HG03469 (cell line): Measurements from ENCODE around the gene SHFL.

Experiments
- ATAC-seq: cut with Tn5 transposase; IDR thresholded peaks from one replicate; pipeline ENCODE4 v1.9.1; 2021; ENCODE audit warnings: mild to moderate bottlenecking, moderate library complexity, moderate number of reproducible peaks; ENCODE audit not compliant: unreplicated experiment

SHFL gene

GRCh38 chr19:10126213-10126639, 40.1 kb downstream of the SHFL start:
- ATAC-seq = no peak

GRCh38 chr19:10132905-10133304, 46.8 kb downstream of the SHFL start:
- no peak for ATAC-seq

- no peak for ATAC-seq
These were observed 47.5 kb downstream of the SHFL start for GRCh38 chr19:10133596-10133995.

GRCh38 chr19:10134040-10134439, 47.9 kb downstream of the SHFL start:
- no peak for ATAC-seq

GRCh38 chr19:10135551-10136334, 49.6 kb downstream of the SHFL start:
- no peak for ATAC-seq

- ATAC-seq = no peak
These were observed 50.8 kb downstream of the SHFL start for GRCh38 chr19:10136936-10137335.

- no peak for ATAC-seq
These were observed 51.9 kb downstream of the SHFL start for GRCh38 chr19:10137751-10138682.

GRCh38 chr19:10138879-10139795, 53.0 kb downstream of the SHFL start:
- no peak for ATAC-seq

- ATAC-seq = no peak
These were observed 53.8 kb downstream of the SHFL start for GRCh38 chr19:10139952-10140351.

- no peak for ATAC-seq
These were observed 55.4 kb downstream of the SHFL start for GRCh38 chr19:10141479-10141878.

GRCh38 chr19:10141973-10142372, 55.9 kb downstream of the SHFL start:
- no peak for ATAC-seq
